Stimulated activated naive CD4-positive, alpha-beta T cell (primary cell): Measurements from ENCODE around the gene DLGAP1.

Source experiments
- DNase-seq, 6 experiments: peaks; one replicate each; lab custom pipeline; 2025; lab: John Stamatoyannopoulos, UW

The DLGAP1 gene

GRCh38 chr18:3450799-3451182 lies 1004.3 kb downstream of the DLGAP1 start:
- DNase-seq = no peak

GRCh38 chr18:3450012-3450798 lies 1004.9 kb downstream of the DLGAP1 start, which contains the start of gene TGIF1:
TGIF1 (plus strand) TSS chr18:3450172; CDS start chr18:3450490, 318 bp downstream.
- DNase-seq = peak; percentile 60 to 81 (median 74)

- peak; percentile 75 to 88 (median 80) for DNase-seq
These were observed 1005.5 kb downstream of the DLGAP1 start for GRCh38 chr18:3449512-3450011.

GRCh38 chr18:3448838-3449511 lies 1006.1 kb downstream of the DLGAP1 start:
- DNase-seq = peak; percentile 76 to 93 (median 85)

GRCh38 chr18:3447895-3448837 lies 1006.9 kb downstream of the DLGAP1 start:
- peak; percentile 71 to 83 (median 78) for DNase-seq

GRCh38 chr18:3447068-3447894 lies 1007.8 kb downstream of the DLGAP1 start:
- peak in 2 of 6 experiments; percentile 43 to 56 for DNase-seq
